ENCODE results near the gene RPS6KA5.
"Not testable (repeated sequence)": the region's sequence is repeated elsewhere in the genome, so short reads cannot be mapped to it uniquely, and the experiment has no call there.

The RPS6KA5 gene

GRCh38 chr14:91029456-91030217 lies 30.8 kb downstream of the RPS6KA5 start:
- no peak for DNase-seq (ENCODE audit: extremely low read depth in 1 of 2, low read depth in 1 of 2)

- DNase-seq (ENCODE audit: extremely low read depth in 1 of 2, low read depth in 1 of 2): no peak
These were observed 32.9 kb downstream of the RPS6KA5 start for GRCh38 chr14:91027561-91027960.

- not testable (repeated sequence) for DNase-seq (ENCODE audit: extremely low read depth in 1 of 2, low read depth in 1 of 2)
These were observed 37.8 kb downstream of the RPS6KA5 start for GRCh38 chr14:91022622-91023028.

GRCh38 chr14:91021991-91022621 lies 38.3 kb downstream of the RPS6KA5 start:
- no peak for DNase-seq (ENCODE audit: extremely low read depth in 1 of 2, low read depth in 1 of 2)

GRCh38 chr14:91021115-91021514 lies 39.3 kb downstream of the RPS6KA5 start:
- DNase-seq (ENCODE audit: extremely low read depth in 1 of 2, low read depth in 1 of 2): no peak

GRCh38 chr14:91019673-91020072 lies 40.8 kb downstream of the RPS6KA5 start:
- DNase-seq (ENCODE audit: extremely low read depth in 1 of 2, low read depth in 1 of 2): no peak

GRCh38 chr14:91018481-91018880 lies 42.0 kb downstream of the RPS6KA5 start:
- DNase-seq (ENCODE audit: extremely low read depth in 1 of 2, low read depth in 1 of 2): no peak

- DNase-seq (ENCODE audit: extremely low read depth in 1 of 2, low read depth in 1 of 2): no peak
These were observed 43.5 kb downstream of the RPS6KA5 start for GRCh38 chr14:91016800-91017410.

- DNase-seq (ENCODE audit: extremely low read depth in 1 of 2, low read depth in 1 of 2): no peak
These were observed 45.0 kb downstream of the RPS6KA5 start for GRCh38 chr14:91015435-91015834.

- DNase-seq (ENCODE audit: extremely low read depth in 1 of 2, low read depth in 1 of 2): no peak
These were observed 48.4 kb downstream of the RPS6KA5 start for GRCh38 chr14:91012045-91012444.

- no peak for DNase-seq (ENCODE audit: extremely low read depth in 1 of 2, low read depth in 1 of 2)
These were observed 50.3 kb downstream of the RPS6KA5 start for GRCh38 chr14:91010153-91010533.

- DNase-seq (ENCODE audit: extremely low read depth in 1 of 2, low read depth in 1 of 2): no peak
These were observed 50.8 kb downstream of the RPS6KA5 start for GRCh38 chr14:91009501-91010152.

- DNase-seq (ENCODE audit: extremely low read depth in 1 of 2, low read depth in 1 of 2): no peak
These were observed 51.6 kb downstream of the RPS6KA5 start for GRCh38 chr14:91008759-91009409.

GRCh38 chr14:91005716-91006115 lies 54.7 kb downstream of the RPS6KA5 start:
- DNase-seq (ENCODE audit: extremely low read depth in 1 of 2, low read depth in 1 of 2): no peak

GRCh38 chr14:91004987-91005386 lies 55.5 kb downstream of the RPS6KA5 start:
- no peak for DNase-seq (ENCODE audit: extremely low read depth in 1 of 2, low read depth in 1 of 2)

- no peak for DNase-seq (ENCODE audit: extremely low read depth in 1 of 2, low read depth in 1 of 2)
These were observed 61.1 kb downstream of the RPS6KA5 start for GRCh38 chr14:90999299-90999698.

GRCh38 chr14:90996967-90997366 lies 63.5 kb downstream of the RPS6KA5 start:
- no peak for DNase-seq (ENCODE audit: extremely low read depth in 1 of 2, low read depth in 1 of 2)

GRCh38 chr14:90995785-90996184 lies 64.7 kb downstream of the RPS6KA5 start:
- no peak for DNase-seq (ENCODE audit: extremely low read depth in 1 of 2, low read depth in 1 of 2)

- DNase-seq (ENCODE audit: extremely low read depth in 1 of 2, low read depth in 1 of 2): no peak
These were observed 66.6 kb downstream of the RPS6KA5 start for GRCh38 chr14:90993792-90994191.

GRCh38 chr14:90991690-90992443 lies 68.6 kb downstream of the RPS6KA5 start:
- DNase-seq (ENCODE audit: extremely low read depth in 1 of 2, low read depth in 1 of 2): no peak
